Prostate gland (tissue), 2 donors: ENCODE results near the gene RGL1. TPM values are rescaled to one million over a fixed set of nuclear protein-coding genes. Genes with fewer than 3 reads are reported as not detected.

ENCODE experiments used
- DNase-seq: peaks from one replicate; pipeline ENCODE4 v3.0.0-alpha.2; 2019; ENCODE audit warnings: low spot score
- H3K27ac ChIP-seq, 2 donors: fragments of 200-600 bp; sonication (generic); 2 replicates each; pipeline ENCODE4 v1.5.1; 2017 to 2019
- H3K27me3 ChIP-seq: fragments of 200-600 bp; sonication (generic); replicated peaks from 2 replicates; pipeline ENCODE4 v1.5.1; 2019; ENCODE audit not compliant: insufficient read depth
- H3K36me3 ChIP-seq, 2 donors: fragments of 200-600 bp; sonication (generic); 1 replicate in 1 of 2; 2 replicates in 1 of 2; pipeline versions ENCODE4 v1.5.1 to v1.8.1; 2017 to 2019
- H3K4me1 ChIP-seq: fragments of 200-600 bp; sonication (generic); replicated peaks from 2 replicates; pipeline ENCODE4 v1.5.1; 2019
- H3K4me3 ChIP-seq, 2 donors: fragments of 200-600 bp; sonication (generic); 2 replicates each; pipeline ENCODE4 v1.5.1; 2017 to 2019
- H3K9me3 ChIP-seq: fragments of 200-600 bp; sonication (generic); 2 replicates; pipeline ENCODE4 v1.5.1; 2017
- POLR2A ChIP-seq: fragments of 450-650 bp; IDR thresholded peaks from one replicate; pipeline ENCODE4 v1.6.1; 2016; ENCODE audit warnings: antibody characterized with exemption, mild to moderate bottlenecking
- POLR2AphosphoS5 ChIP-seq: sonication (generic); formaldehyde crosslinking; IDR thresholded peaks from one replicate; pipeline ENCODE4 v1.6.1; 2017; ENCODE audit warnings: antibody characterized with exemption
- WGBS: methylation state at CpG from one replicate; pipeline ENCODE4 v1.1.5; 2018; 5-methylcytosine and 5-hydroxymethylcytosine counted together
- intact Hi-C: fragments of 100-400 bp; cut with DNase I; formaldehyde crosslinking; loops from one replicate; pipeline ENCODE4 v1.14.2; 2022
- total RNA-seq, 2 donors: library from RNA; depleted of rRNA; stranded (reverse); fragments of >200 nt; gene quantifications; one replicate each; pipeline ENCODE4 v1.1.0, GENCODE V29; 2016
- TF ChIP-seq, protein P1 (sequence below), 4 experiments: fragments of 200-600 bp in 2 of 4; fragments of 450-650 bp in 2 of 4; sonication (generic) in 2 of 4; IDR thresholded peaks; 1 replicate in 3 of 4; 2 replicates in 1 of 4; pipeline ENCODE4 v1.5.1; 2016 to 2019; ENCODE audit warnings: antibody characterized with exemption in 4 of 4, mild to moderate bottlenecking in 2 of 4, moderate library complexity in 2 of 4

Gene RGL1
- total RNA-seq, 2 donors from 2014 or later: 11.1 to 49.6 TPM

DNA sequence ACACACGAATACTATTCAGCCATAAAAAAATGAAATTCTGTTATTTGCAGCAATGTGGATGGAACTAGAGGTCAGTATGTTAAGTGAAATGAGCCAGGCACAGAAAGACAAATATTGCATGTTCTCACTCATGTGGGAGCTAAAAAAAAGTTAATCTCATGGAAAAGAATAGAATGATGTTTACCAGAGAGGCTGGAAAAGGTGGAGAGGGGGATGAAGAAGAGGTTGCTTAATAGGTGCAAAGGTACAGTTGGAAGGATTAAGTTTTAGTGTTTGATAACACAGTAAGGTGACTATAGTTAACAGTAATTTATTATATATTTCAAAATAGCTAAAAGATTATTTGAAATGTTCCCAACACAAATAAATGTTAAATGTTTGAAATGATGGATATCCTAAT lies 10.8 kb upstream of the RGL1 start:
- 80% methylated on average over 1 of the region's 1 CpG for WGBS
- no peak for TF ChIP-seq POLR2AphosphoS5
- TF ChIP-seq, protein P1, sequence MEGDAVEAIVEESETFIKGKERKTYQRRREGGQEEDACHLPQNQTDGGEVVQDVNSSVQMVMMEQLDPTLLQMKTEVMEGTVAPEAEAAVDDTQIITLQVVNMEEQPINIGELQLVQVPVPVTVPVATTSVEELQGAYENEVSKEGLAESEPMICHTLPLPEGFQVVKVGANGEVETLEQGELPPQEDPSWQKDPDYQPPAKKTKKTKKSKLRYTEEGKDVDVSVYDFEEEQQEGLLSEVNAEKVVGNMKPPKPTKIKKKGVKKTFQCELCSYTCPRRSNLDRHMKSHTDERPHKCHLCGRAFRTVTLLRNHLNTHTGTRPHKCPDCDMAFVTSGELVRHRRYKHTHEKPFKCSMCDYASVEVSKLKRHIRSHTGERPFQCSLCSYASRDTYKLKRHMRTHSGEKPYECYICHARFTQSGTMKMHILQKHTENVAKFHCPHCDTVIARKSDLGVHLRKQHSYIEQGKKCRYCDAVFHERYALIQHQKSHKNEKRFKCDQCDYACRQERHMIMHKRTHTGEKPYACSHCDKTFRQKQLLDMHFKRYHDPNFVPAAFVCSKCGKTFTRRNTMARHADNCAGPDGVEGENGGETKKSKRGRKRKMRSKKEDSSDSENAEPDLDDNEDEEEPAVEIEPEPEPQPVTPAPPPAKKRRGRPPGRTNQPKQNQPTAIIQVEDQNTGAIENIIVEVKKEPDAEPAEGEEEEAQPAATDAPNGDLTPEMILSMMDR (IDR thresholded peaks at IDR 0.05): no peak
- no peak for TF ChIP-seq POLR2A
- Histone ChIP-seq H3K4me1 (no peaks in the 10 kb centered on the region), H3K27me3 (no peaks in the 10 kb centered on the region), H3K36me3 (no peaks in the 10 kb centered on the region), H3K27ac (no peak overlapping the region), H3K4me3 (no peak overlapping the region), H3K9me3 (no peaks in the 10 kb centered on the region)
- intact Hi-C loops: no loop called here
- DNase-seq: no peak

DNA sequence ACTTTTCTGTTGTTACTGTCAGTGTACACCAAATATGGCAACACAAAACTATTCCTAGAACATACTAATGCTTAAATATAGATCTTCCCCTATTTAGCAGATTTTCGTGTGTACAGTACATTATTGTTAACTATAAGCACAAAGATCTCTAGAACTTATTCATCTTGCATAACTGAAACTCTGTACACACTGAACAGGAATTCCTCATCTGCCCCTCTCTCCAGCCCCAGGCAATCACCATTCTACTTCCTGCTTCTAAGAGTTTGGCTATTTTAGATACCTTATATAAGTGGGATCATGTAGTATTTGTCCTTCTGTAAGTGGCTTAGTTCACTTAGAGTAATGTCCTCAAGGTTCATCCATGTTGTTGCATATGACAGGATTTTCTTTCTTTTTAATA lies 4.5 kb upstream of the RGL1 start:
- TF ChIP-seq POLR2AphosphoS5 (no peak), POLR2A (no peak)
- TF ChIP-seq, protein P1 (IDR thresholded peaks at IDR 0.05): no peak
- Histone ChIP-seq H3K4me3 (no peak overlapping the region), H3K27ac (no peak overlapping the region), H3K9me3 (no peaks in the 10 kb centered on the region), H3K4me1 (peaks cover 3% of the 10 kb centered on the region), H3K36me3 (no peaks in the 10 kb centered on the region), H3K27me3 (no peaks in the 10 kb centered on the region)
- intact Hi-C loops: loop anchor here (10.0 kb wide), 1 partner anchor 146 kb away; the partner anchor contains the start of gene APOBEC4
- no peak for DNase-seq
- WGBS: 75% methylated on average over 1 of the region's 1 CpG

DNA sequence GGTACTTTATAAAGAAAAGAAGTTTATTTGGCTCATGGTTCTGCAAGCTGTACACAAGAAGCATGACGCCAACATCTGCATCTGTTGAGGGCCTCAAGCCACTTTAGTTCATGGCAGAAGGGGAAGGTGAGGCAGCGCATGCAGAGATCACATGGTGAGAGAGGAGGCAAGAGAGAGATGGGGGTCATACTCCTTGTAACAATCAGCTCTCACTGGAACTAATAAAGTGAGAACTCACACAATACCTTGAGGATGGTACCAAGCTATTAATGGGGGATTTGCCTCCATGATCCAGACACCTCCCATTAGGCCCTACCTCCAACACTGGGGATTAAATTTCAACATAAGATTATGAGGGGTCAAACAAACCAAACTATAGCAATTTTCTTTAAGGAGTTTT lies 3.3 kb upstream of the RGL1 start:
- Histone ChIP-seq H3K27ac (no peak overlapping the region), H3K36me3 (no peaks in the 10 kb centered on the region), H3K9me3 (no peaks in the 10 kb centered on the region), H3K4me1 (peaks cover 3% of the 10 kb centered on the region), H3K27me3 (no peaks in the 10 kb centered on the region), H3K4me3 (no peak overlapping the region)
- WGBS: 100% methylated on average over 2 of the region's 2 CpGs
- intact Hi-C loops: loop anchor here (10.0 kb wide), 1 partner anchor 147 kb away; the partner anchor contains the start of gene APOBEC4
- TF ChIP-seq POLR2A (no peak), POLR2AphosphoS5 (no peak)
- TF ChIP-seq, protein P1 (IDR thresholded peaks at IDR 0.05): no peak
- DNase-seq: no peak

DNA sequence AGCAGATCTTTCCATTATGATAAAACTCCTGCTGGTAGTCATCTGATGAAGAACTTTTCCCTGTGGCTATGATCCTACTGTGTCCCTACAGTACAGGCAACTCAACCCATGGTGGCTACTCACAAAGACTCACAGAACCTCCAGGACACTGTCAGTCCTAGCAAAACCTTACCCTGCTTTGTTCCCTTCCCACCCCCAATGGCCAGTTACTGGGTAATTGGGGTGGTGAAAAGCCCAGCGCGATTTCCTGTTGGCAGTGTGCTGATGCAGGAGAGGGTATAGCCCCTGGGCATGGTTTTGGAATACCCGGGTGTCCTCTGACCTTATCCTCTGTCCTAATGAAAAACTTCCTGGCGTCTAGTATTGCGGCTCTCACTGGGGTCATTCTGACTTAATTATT lies 533 bp upstream of the RGL1 start:
- no peaks in the 10 kb centered on the region for H3K36me3 ChIP-seq
- DNase-seq: no peak
- H3K4me3 ChIP-seq: peak overlapping the region; percentile 49 to 52
- intact Hi-C loops: loop anchor here (10.0 kb wide), 1 partner anchor 150 kb away; the partner anchor contains the start of gene APOBEC4
- no peaks in the 10 kb centered on the region for H3K9me3 ChIP-seq
- peak overlapping the region; percentile 75 to 84 for H3K27ac ChIP-seq
- H3K4me1 ChIP-seq: peaks cover 3% of the 10 kb centered on the region
- no peaks in the 10 kb centered on the region for H3K27me3 ChIP-seq
- TF ChIP-seq POLR2A (no peak), POLR2AphosphoS5 (no peak)
- TF ChIP-seq, protein P1 (IDR thresholded peaks at IDR 0.05): no peak
- 27% methylated on average over 5 of the region's 5 CpGs for WGBS

DNA sequence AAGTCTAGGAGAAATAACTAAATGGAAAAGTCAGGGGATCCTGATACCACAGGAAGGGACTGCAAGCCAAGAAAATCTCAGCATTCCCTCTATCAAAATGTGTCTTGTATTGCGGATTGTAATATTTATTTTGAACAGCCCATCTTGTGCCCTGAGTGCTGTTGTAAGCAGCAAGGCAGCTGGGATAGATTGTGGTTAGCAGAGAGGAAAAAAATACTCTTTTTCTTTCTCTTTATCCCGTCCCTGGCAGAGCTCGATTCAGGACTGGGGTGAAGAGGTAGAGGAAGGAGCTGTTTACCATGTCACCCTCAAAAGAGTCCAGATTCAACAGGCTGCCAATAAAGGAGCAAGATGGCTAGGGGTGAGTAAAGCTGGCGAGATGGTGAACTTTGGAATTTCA lies 1.2 kb downstream of the RGL1 start:
- Histone ChIP-seq H3K9me3 (no peaks in the 10 kb centered on the region), H3K4me3 (peak overlapping the region; percentile 49 to 52), H3K27me3 (no peaks in the 10 kb centered on the region), H3K36me3 (no peaks in the 10 kb centered on the region), H3K4me1 (peaks cover 3% of the 10 kb centered on the region), H3K27ac (peak overlapping the region in 1 of 2 donors; percentile 30)
- intact Hi-C loops: loop anchor here (5.0 to 10.0 kb wide), 2 partner anchors 91 to 151 kb away; partner anchors contain the start of gene APOBEC4
- TF ChIP-seq POLR2A: no peak
- TF ChIP-seq POLR2AphosphoS5: no peak
- TF ChIP-seq, protein P1 (IDR thresholded peaks at IDR 0.05): no peak
- DNase-seq: no peak
- WGBS: 9% methylated on average over 4 of the region's 4 CpGs
